ENCODE measurements around the gene ZMIZ1.

DNA sequence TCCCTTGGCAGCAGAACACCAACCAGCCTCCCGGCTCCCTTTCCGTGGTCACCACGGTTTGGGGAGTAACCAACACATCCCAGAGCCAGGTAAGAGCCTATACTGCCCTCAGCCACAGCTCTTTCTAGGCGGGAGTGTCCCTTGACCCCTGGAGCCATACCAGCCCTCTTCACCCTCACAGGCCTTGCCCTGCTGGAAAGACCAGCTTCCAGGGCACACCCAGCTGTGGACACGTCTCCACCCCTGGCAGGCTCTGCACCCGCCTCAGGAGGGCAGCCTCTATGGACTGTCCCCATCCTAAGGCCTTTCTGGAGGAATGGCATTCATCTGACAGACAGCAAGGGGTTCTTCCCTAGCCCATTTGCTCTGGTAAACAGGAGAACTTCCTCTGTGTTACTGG lies 221.0 kb downstream of the ZMIZ1 start:
- TF ChIP-seq, protein P1, sequence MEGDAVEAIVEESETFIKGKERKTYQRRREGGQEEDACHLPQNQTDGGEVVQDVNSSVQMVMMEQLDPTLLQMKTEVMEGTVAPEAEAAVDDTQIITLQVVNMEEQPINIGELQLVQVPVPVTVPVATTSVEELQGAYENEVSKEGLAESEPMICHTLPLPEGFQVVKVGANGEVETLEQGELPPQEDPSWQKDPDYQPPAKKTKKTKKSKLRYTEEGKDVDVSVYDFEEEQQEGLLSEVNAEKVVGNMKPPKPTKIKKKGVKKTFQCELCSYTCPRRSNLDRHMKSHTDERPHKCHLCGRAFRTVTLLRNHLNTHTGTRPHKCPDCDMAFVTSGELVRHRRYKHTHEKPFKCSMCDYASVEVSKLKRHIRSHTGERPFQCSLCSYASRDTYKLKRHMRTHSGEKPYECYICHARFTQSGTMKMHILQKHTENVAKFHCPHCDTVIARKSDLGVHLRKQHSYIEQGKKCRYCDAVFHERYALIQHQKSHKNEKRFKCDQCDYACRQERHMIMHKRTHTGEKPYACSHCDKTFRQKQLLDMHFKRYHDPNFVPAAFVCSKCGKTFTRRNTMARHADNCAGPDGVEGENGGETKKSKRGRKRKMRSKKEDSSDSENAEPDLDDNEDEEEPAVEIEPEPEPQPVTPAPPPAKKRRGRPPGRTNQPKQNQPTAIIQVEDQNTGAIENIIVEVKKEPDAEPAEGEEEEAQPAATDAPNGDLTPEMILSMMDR (IDR thresholded peaks at IDR 0.05): no peak
- TF ChIP-seq POLR2A (IDR thresholded peaks at IDR 0.05) (no peak), POLR2AphosphoS5 (IDR thresholded peaks at IDR 0.05) (no peak)
